HEK293T (cell line): ENCODE data around the gene AGBL1.

ENCODE experiments used
- ARNT ChIP-seq: fragments of 450-650 bp; IDR thresholded peaks from 2 replicates; pipeline ENCODE4 v1.6.1; 2017; ENCODE audit warnings: mild to moderate bottlenecking
- BHLHE40 ChIP-seq: fragments of 450-650 bp; IDR thresholded peaks from 2 replicates; pipeline ENCODE4 v1.6.1; 2016; ENCODE audit warnings: mild to moderate bottlenecking, moderate library complexity, borderline replicate concordance
- CTBP1 ChIP-seq: fragments of 450-650 bp; IDR thresholded peaks from 2 replicates; pipeline ENCODE4 v1.6.1; 2016; ENCODE audit warnings: borderline replicate concordance
- ELF4 ChIP-seq: fragments of 450-650 bp; IDR thresholded peaks from 2 replicates; pipeline ENCODE4 v1.6.1; 2017; ENCODE audit warnings: antibody characterized with exemption
- FOXA1 ChIP-seq: fragments of 450-650 bp; IDR thresholded peaks from 2 replicates; pipeline ENCODE4 v1.6.1; 2016; ENCODE audit warnings: mild to moderate bottlenecking
- FOXK2 ChIP-seq: fragments of 450-650 bp; IDR thresholded peaks from 2 replicates; pipeline ENCODE4 v1.6.1; 2016; ENCODE audit warnings: mild to moderate bottlenecking
- FOXM1 ChIP-seq: fragments of 450-650 bp; IDR thresholded peaks from 2 replicates; pipeline ENCODE4 v1.6.1; 2017; ENCODE audit warnings: mild to moderate bottlenecking, borderline replicate concordance
- HDGF ChIP-seq: fragments of 450-650 bp; IDR thresholded peaks from 2 replicates; pipeline ENCODE4 v1.6.1; 2017; ENCODE audit warnings: antibody characterized with exemption, borderline replicate concordance
- LEF1 ChIP-seq: fragments of 450-650 bp; IDR thresholded peaks from 2 replicates; pipeline ENCODE4 v1.6.1; 2017; ENCODE audit warnings: mild to moderate bottlenecking, borderline replicate concordance
- SP1 ChIP-seq: fragments of 450-650 bp; IDR thresholded peaks from 2 replicates; pipeline ENCODE4 v1.6.1; 2017
- SUZ12 ChIP-seq: fragments of 450-650 bp; IDR thresholded peaks from 2 replicates; pipeline ENCODE4 v1.6.1; 2016; ENCODE audit warnings: mild to moderate bottlenecking
- TARDBP ChIP-seq: fragments of 450-650 bp; IDR thresholded peaks from 2 replicates; pipeline ENCODE4 v1.6.1; 2016

- TF ChIP-seq BHLHE40 (no peak), TARDBP (no peak), FOXA1 (no peak), HDGF (no peak), CTBP1 (no peak), FOXK2 (no peak), LEF1 (no peak), SUZ12 (no peak), ARNT (no peak), ELF4 (no peak), SP1 (no peak), FOXM1 (no peak)
Observed at GRCh38 chr15:86355801-86356200, 276.1 kb downstream of the AGBL1 start.
